ENCODE measurements around the gene EVI2A. TPM values are rescaled to one million over a fixed set of nuclear protein-coding genes. Genes with fewer than 3 reads are reported as not detected.
"Not testable (repeated sequence)": the region's sequence is repeated elsewhere in the genome, so short reads cannot be mapped to it uniquely, and the experiment has no call there.

EVI2A gene
- polyA plus RNA-seq, 1 experiment = 1.2 TPM

- TF ChIP-seq CTCF (IDR thresholded peaks at IDR 0.05; ENCODE audit: low read depth, low read length) = no peak
- CTCF ChIA-PET = no interaction called here
- no peak for DNase-seq (ENCODE audit: low read depth, low spot score)
These were observed 29.6 kb downstream of the EVI2A start for GRCh38 chr17:31291820-31292219.

GRCh38 chr17:31289790-31290189 lies 31.6 kb downstream of the EVI2A start:
- no peak for TF ChIP-seq CTCF (IDR thresholded peaks at IDR 0.05; ENCODE audit: low read depth, low read length)
- CTCF ChIA-PET = no interaction called here
- DNase-seq (ENCODE audit: low read depth, low spot score) = no peak
- no peak overlapping the region for H3K27ac ChIP-seq (ENCODE audit: low read depth, low read length)
- no peak overlapping the region for H3K4me3 ChIP-seq (ENCODE audit: low read depth, low read length)
- POLR2A ChIA-PET = no interaction called here
- no peaks in the 10 kb centered on the region for H3K27me3 ChIP-seq (ENCODE audit: control insufficient read depth, insufficient read depth, low read length)
- H3K9me3 ChIP-seq (ENCODE audit: control insufficient read depth, insufficient read depth, low read length) = no peaks in the 10 kb centered on the region

More at GRCh38 chr17:31291820-31292219, 29.6 kb downstream of the EVI2A start:
- no peak overlapping the region for H3K4me3 ChIP-seq (ENCODE audit: low read depth, low read length)
- H3K9me3 ChIP-seq (ENCODE audit: control insufficient read depth, insufficient read depth, low read length) = no peaks in the 10 kb centered on the region
- no peaks in the 10 kb centered on the region for H3K27me3 ChIP-seq (ENCODE audit: control insufficient read depth, insufficient read depth, low read length)
- no peak overlapping the region for H3K27ac ChIP-seq (ENCODE audit: low read depth, low read length)
- POLR2A ChIA-PET = interaction anchor here (0.6 kb wide), 1 partner anchor 196 kb away, joined by 7 read pairs; no protein-coding TSS in a partner anchor

GRCh38 chr17:31287932-31288331 lies 33.5 kb downstream of the EVI2A start:
- CTCF ChIA-PET; H3K27ac ChIP-seq (ENCODE audit: low read depth, low read length); H3K27me3 ChIP-seq (ENCODE audit: control insufficient read depth, insufficient read depth, low read length); H3K9me3 ChIP-seq (ENCODE audit: control insufficient read depth, insufficient read depth, low read length); DNase-seq (ENCODE audit: low read depth, low spot score); H3K4me3 ChIP-seq (ENCODE audit: low read depth, low read length): not testable (repeated sequence)
- POLR2A ChIA-PET = interaction anchor here (0.7 kb wide), 1 partner anchor 262 kb away, joined by 3 read pairs; no protein-coding TSS in a partner anchor

- no peak for DNase-seq (ENCODE audit: low read depth, low spot score)
- H3K4me3 ChIP-seq (ENCODE audit: low read depth, low read length) = no peak overlapping the region
- POLR2A ChIA-PET = no interaction called here
- CTCF ChIA-PET = no interaction called here
- H3K9me3 ChIP-seq (ENCODE audit: control insufficient read depth, insufficient read depth, low read length) = no peaks in the 10 kb centered on the region
- H3K27ac ChIP-seq (ENCODE audit: low read depth, low read length) = no peak overlapping the region
- no peak for TF ChIP-seq CTCF (IDR thresholded peaks at IDR 0.05; ENCODE audit: low read depth, low read length)
- no peaks in the 10 kb centered on the region for H3K27me3 ChIP-seq (ENCODE audit: control insufficient read depth, insufficient read depth, low read length)
These were observed 34.8 kb downstream of the EVI2A start for GRCh38 chr17:31286587-31286986.

GRCh38 chr17:31283841-31284240 lies 37.6 kb downstream of the EVI2A start:
- no peak for DNase-seq (ENCODE audit: low read depth, low spot score)
- no peak for TF ChIP-seq CTCF (IDR thresholded peaks at IDR 0.05; ENCODE audit: low read depth, low read length)
- Histone ChIP-seq H3K27me3 (ENCODE audit: control insufficient read depth, insufficient read depth, low read length) (no peaks in the 10 kb centered on the region), H3K27ac (ENCODE audit: low read depth, low read length) (no peak overlapping the region), H3K9me3 (ENCODE audit: control insufficient read depth, insufficient read depth, low read length) (no peaks in the 10 kb centered on the region), H3K4me3 (ENCODE audit: low read depth, low read length) (no peak overlapping the region)
- ChIA-PET CTCF (no interaction called here), POLR2A (no interaction called here)

- ChIA-PET CTCF (no interaction called here), POLR2A (interaction anchor here (0.6 kb wide), 1 partner anchor 279 kb away, joined by 6 read pairs; no protein-coding TSS in a partner anchor)
- H3K4me3 ChIP-seq (ENCODE audit: low read depth, low read length) = no peak overlapping the region
- DNase-seq (ENCODE audit: low read depth, low spot score) = no peak
- no peak overlapping the region for H3K27ac ChIP-seq (ENCODE audit: low read depth, low read length)
- no peak for TF ChIP-seq CTCF (IDR thresholded peaks at IDR 0.05; ENCODE audit: low read depth, low read length)
- H3K27me3 ChIP-seq (ENCODE audit: control insufficient read depth, insufficient read depth, low read length) = no peaks in the 10 kb centered on the region
- H3K9me3 ChIP-seq (ENCODE audit: control insufficient read depth, insufficient read depth, low read length) = no peaks in the 10 kb centered on the region
These were observed 40.4 kb downstream of the EVI2A start for GRCh38 chr17:31281061-31281460.

Measured in AG04450 (cell line).